Measurements from ENCODE around the gene HOXD10.

HOXD10 gene

GRCh38 chr2:176137252-176137580, 20.6 kb downstream of the HOXD10 start:
- no peak for DNase-seq

- no peak for DNase-seq
Observed at GRCh38 chr2:176137906-176138305, 21.3 kb downstream of the HOXD10 start.

DNA sequence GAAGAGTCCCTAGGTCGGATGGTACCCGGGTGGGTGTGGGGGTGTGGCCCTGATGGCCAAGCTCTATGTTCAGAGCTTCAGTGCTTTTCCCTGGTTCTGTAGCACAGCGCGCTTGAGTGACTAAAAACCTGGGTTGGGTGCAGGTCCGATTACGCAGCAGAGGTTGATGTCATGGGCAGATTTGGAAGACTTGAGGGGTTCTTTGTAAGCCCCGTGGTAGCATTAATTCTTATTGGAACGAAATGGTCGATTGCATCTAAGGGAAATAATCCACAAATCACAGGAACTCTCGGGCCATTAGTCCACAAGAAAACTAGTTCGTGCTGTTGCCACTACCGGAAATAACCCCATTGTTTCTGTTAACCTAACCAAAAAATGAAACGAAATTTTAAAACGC, 21.9 kb downstream of the HOXD10 start:
- DNase-seq = no peak

DNA sequence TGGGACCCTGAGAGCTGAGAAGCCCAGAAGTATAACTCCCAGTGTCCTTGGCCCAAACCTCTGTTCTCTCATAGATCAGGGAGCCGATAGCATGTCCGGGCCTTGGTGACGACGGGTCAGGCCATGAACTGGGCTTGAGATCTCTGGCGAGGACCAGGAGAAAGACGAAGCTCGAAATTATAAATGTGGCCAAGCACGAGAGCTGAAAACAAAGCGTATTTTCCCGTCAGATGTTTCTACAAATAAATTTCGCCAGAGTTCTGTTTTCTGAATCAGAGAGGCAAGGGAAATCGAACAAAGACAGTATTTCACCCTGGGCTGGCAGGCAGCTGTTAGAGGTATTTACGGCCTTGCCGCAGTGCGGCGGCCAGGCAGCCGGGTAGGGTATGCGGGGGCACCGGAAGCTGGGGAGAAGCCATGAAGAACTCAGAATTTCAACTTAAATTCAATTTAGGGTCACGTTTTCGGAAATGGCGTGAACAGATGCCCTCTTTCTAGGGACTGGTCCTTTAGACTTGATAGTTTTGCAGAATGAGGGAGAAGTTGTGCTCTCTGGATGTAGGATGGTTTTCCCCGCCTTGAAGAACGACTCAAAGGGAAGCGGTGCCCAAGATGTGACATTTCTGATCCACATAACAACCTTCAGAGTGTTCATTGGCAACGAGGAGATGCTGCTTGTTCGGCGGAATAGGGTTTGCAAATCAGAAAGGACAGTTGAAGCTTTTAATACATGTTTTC, 22.5 kb downstream of the HOXD10 start:
- DNase-seq = no peak

GRCh38 chr2:176139661-176140512, 23.3 kb downstream of the HOXD10 start:
- no peak for DNase-seq

- DNase-seq = peak; percentile 62
Observed at GRCh38 chr2:176140513-176141317, 24.1 kb downstream of the HOXD10 start.

GRCh38 chr2:176142281-176142680, 25.7 kb downstream of the HOXD10 start:
- DNase-seq = no peak

DNA sequence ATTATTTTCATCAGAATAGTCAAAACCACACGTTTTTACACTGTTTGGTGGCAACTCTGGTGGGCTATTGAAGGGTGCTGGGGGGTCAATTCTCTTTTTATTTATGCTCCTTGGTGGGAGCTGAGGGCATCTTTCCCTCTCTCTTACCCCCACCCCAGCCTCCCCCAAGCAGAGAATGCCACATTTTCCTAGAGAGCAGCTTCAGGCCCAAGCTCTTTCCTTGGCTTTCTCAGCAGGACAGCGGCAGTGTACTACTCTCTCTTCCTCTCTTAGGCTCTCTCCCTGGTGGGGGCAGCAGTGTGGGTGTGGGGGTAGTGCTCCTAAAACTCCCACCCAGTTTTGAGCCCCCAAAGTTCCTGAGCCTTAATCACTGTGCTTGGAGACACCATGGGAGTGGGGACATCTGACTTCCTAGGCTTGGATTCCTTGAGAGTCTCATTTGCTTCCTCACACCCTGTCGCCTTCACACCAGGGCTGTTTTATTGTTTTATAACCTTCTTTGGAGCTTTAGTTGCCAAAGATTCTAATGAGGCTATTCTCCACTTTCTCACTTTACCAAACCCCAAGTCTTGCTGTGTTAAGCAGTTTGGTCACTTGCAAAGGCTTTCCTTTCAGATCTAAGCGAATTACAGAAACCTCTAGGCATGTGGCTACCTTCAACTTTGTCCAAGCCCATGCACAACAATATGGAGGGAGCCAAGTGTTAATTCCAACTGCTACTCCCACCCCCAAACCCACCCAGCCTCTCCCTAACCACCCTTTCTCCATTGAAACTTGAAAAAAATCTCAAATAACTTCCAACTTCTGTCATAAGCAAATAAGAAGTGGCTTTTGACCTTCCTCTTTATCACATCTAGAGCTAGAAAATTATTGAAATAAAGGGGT, 28.7 kb downstream of the HOXD10 start:
- no peak for DNase-seq

GRCh38 chr2:176146101-176146500, 29.5 kb downstream of the HOXD10 start:
- DNase-seq = no peak

- DNase-seq = no peak
Observed at GRCh38 chr2:176146645-176147044, 30.1 kb downstream of the HOXD10 start.

GRCh38 chr2:176147210-176147799, 30.7 kb downstream of the HOXD10 start:
- DNase-seq = no peak

- no peak for DNase-seq
Observed at GRCh38 chr2:176147800-176148496, 31.4 kb downstream of the HOXD10 start.

GRCh38 chr2:176148751-176149421, 32.3 kb downstream of the HOXD10 start:
- no peak for DNase-seq

GRCh38 chr2:176149481-176149938, 32.9 kb downstream of the HOXD10 start:
- DNase-seq = no peak

GRCh38 chr2:176149939-176150583, 33.5 kb downstream of the HOXD10 start:
- DNase-seq = no peak

DNA sequence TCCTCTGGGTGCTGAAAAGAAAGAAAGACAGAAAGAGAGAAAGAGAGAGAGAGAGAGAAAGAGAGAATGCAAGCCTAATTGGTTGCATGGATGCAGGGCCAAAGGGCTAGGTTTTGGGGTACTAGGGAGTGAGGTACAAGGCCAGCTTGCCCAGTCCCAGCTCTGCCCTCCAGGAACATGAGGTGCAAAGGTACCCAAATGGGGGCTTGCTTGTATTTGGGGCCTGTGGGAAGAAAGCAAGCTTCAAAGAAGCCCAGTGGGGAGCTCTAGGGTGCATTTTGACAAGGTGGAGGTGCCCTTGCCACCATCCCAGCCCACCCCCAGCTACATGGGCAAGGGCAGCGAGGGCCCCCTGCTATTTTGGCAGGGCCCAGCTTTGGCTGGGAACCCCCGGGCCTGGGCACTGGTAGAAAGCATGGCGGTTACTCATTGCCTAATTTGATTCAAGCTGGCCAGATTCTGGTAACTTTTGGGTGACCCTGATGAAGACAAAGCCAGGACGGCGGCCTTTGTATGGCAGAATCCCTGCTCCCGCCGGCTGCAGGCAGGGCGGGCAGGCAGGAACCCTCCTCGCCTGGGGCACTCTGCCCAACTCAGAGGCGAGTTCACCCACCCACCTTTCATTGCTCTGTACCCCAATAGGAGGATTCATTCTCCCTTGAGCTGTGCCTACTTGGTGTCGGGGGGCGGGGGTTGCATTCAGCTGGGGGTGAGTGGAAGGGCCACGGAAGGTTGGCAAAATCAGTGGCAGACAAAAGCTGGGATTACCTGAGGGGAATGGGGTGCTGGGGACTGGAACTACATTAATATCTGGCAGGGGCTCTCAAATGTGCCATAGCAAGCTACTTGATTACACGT, 34.2 kb downstream of the HOXD10 start:
- no peak for DNase-seq

GRCh38 chr2:176151442-176152287, 35.1 kb downstream of the HOXD10 start, which contains the start of gene HOXD4:
HOXD4 (plus strand) TSS chr2:176151550; CDS start chr2:176151634, 84 bp downstream.
- DNase-seq = no peak
